GM19397 (cell line): Measurements from ENCODE around the gene TGFBR1.

Experiments used
- ATAC-seq: cut with Tn5 transposase; IDR thresholded peaks from one replicate; pipeline ENCODE4 v1.9.1; 2021; ENCODE audit warnings: mild to moderate bottlenecking, moderate library complexity; ENCODE audit not compliant: unreplicated experiment

The TGFBR1 gene

DNA sequence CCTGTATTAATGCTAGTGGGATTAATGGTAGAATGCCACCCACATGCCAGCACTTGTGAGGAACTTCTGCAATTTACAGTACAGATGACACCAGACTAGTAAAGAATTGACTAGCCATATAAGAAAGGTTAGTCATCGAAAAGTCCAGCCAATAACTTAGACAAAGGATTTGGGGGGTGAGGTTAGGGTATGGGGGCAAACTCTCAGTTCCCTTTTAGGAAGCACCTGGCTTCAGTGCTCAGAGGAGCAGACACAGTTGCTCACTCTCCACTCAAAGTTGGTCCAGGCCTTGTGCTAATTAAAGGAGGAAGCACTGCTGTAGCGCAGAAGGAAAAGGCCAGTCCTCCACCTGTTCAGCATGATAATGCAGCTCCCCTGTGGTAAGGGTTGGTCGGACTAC, 25.2 kb downstream of the TGFBR1 start:
- peak; percentile 73 for ATAC-seq

DNA sequence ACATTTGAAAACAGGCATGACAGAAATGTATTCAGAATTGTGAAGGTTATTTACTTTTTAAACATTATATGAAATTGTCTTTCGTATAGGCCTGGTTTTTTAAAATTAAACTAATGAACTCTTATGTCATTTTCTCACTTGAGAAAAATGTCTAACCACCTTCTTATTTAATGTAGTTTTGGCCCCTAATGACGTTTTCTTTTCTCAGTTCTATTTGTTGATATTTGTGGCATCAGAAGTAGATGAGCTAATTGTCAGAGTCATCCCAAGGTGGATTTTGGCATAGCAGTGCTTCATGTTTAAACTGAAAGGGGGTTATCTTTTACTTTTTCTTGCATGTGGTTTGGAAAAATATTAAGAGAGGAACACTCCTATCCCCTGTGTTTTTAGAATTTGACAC, 28.2 kb downstream of the TGFBR1 start:
- no peak for ATAC-seq

DNA sequence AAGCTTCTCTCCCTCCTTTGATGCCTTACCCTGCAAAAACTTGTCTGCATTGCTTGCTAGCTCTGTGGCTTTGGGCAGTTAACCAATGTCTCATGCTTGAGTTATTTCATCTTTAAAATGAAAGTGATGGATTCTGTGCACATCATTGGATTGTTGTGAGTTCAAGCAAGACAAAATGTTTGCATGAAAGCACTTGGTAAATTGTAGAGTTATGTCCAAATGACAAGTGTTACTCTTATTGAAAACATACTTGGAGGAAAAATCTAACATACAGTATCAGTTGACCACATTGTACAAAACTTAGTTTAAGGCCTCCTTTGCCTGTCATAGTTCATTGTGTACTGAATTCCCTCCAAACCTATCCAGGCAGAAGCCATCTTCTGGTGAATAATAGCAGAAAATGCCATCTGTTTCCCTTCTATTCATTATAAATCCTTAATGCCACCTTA, 30.0 kb downstream of the TGFBR1 start:
- no peak for ATAC-seq

DNA sequence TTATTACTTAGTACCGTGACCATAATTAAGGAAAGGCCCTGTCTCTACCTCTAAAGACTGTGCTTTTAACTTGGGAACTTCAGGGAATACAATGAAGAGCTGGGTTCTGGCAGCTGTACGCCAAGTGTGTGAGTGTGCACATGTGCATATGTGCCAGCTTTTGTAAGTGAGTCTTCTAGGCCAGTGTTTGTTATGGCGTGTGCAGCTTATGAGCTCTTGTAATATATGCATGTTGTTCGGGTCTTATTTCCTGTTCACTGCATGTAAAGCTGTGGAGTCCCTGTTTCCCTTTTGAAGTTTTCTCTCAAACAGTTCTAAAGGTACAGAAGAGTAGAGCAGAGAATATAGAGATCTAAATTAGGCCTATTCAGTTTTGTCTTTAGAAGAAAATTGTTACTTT, 30.5 kb downstream of the TGFBR1 start:
- ATAC-seq: no peak

DNA sequence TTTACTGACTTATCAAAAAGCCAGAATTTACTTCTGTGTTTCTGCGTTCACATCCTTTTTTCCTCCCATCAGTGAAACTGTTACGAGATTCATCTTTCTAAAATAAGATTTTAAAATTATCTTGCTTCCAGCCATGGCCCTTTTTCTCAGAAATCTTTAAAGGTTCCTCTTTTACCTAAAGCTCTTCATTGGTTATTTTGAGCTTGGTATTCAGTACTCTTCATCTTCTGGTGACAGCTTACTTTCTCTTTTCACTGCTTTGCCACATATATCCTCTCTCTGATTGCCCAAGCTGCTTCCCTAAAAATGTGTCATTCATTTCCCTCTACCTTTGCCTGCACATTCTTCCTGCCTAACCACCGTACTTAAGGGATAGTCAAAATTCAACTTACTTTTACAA, 32.3 kb downstream of the TGFBR1 start:
- no peak for ATAC-seq

DNA sequence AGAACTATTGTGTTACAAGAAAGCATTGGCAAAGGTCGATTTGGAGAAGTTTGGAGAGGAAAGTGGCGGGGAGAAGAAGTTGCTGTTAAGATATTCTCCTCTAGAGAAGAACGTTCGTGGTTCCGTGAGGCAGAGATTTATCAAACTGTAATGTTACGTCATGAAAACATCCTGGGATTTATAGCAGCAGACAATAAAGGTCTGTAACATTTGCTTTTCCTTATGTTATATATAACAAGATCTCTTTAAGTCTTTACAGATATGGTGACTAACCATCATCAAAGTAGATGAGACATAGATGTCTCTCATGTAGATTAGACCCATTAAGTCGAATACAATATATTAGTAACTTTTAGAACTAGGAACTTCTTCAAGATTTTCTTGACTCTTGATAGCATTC, 33.0 kb downstream of the TGFBR1 start:
- no peak for ATAC-seq

DNA sequence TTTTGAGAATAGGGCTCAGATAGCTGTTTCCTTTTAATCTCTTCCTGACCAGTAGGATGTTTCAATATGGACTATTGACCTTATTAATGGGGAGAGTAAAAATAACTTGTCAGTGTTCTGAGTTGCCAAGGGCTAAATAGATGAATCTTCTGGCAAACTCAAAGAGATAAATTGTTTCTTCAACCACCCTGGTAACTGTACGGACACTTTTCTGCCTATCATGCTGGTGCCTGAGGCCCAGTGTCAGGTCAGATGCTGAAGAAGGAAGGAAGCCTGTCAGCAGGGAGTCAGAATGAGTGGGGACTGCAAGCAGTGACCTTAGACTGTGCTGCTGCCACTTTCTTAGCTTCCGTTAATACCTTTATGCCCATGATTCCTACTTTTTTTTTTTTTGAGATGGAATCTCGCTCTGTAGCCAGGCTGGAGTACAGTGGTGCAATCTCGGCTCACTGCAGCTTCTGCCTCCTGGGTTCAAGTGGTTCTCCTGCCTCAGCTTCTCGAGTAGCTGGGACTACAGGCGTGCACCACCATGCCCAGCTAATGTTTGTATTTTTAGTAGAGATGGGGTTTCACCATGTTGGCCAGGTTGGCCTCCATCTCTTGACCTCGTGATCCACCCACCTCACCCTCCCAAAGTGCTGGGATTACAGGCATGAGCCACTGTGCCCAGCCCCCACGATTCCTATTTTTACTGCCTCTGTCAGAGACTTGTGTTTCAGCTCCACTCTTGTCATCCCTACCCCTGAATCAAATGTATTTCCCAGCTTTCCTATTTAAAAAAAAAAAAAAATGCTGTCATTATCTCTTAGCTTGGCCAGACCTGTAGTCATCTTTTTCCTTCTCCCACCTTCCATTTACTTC, 33.7 kb downstream of the TGFBR1 start:
- ATAC-seq: no peak

DNA sequence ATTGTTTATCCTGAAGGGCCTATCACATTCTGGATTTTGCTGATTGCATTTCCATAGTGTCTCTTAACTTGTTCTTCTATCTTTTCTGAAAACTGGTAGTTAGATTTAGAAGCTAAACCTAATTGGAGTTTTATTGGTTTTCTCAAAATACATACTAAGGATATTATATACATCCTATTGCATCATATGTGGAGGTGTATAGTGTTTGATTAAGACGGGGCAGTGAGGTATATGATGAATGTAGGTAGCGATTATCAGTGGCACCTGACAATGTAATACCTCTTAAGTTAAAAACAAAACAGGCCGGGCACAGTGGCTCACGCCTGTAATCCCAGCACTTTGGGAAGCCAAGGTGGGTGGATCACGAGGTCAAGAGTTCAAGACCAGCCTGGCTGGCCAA, 35.0 kb downstream of the TGFBR1 start:
- no peak for ATAC-seq

DNA sequence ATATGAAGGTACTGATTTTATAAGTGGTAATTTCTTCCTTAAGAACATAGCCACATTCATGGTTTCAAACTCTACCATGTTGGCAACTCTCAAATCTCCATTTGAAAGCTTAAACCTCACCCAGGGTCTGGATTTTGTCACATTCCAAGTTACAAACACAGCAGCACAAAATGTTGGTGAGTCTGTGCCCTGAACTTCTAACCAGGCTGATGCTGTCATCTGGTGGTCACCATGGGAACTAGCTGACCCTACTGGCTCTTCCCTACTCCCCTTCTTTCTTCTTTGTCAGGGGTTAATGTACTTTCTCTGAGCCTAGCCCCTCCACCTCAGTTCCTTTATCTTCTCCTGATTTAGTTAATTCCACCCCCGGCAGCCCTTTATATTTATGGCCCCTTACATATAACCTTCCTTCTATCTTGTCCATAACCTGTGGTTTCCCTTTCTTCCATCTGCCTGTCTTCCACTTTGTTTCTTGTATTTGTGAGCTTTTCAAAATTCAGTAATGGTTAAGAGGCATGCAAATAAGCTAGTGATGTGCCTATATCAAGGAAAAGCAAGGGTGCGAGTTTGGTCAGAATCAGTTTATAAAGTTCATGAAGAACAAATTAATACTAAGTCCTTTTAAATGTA, 35.9 kb downstream of the TGFBR1 start:
- ATAC-seq: no peak

DNA sequence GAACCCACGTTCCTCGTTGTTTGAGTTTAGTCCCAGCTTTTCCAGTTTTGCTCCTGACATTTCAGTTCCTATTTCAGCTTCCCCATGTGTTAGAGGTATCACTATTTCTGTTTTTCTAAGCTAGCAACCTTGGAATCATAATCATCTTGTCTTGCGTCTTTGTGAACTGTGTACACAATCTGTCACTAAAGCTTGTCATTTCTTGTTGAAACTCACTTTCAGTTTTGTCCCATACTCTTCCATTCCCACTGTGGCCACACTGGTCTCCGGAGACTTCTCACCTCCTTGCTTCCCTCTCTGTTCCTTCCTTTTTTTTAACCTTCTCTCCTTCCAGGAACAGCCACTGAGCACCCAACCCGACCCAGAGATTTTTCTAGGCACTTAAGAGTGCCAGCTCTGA, 36.9 kb downstream of the TGFBR1 start:
- no peak for ATAC-seq

DNA sequence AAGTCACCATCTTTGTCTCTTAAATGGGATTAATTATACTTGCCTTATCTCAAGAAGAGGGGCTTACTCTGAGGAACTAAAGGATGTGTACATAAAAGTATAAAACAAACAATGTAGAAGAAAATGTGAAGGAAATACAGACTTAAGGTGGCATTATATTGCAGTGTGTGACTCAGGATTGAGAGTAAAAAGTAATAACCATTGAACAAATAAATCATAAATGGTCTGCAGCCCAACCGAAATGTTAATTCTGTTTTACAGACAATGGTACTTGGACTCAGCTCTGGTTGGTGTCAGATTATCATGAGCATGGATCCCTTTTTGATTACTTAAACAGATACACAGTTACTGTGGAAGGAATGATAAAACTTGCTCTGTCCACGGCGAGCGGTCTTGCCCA, 37.4 kb downstream of the TGFBR1 start:
- no peak for ATAC-seq

DNA sequence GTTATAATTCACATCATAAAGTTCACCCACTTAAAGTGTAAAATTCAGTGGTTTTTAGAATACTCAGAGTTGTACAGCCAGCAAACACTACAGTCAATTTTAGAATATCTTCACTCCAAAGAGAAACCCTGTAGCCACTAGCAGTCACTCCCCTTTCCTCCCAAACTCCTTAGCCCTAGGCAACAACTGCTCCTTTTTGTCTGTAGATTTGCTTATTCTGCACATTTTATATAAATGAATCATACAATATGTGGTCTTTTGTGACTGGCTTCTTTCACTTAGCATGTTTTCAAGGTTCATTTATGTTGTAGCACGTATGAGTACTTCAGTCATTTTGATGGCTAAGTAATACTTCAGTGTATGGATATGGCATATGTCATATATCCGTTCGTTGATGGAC, 38.7 kb downstream of the TGFBR1 start:
- ATAC-seq: no peak

DNA sequence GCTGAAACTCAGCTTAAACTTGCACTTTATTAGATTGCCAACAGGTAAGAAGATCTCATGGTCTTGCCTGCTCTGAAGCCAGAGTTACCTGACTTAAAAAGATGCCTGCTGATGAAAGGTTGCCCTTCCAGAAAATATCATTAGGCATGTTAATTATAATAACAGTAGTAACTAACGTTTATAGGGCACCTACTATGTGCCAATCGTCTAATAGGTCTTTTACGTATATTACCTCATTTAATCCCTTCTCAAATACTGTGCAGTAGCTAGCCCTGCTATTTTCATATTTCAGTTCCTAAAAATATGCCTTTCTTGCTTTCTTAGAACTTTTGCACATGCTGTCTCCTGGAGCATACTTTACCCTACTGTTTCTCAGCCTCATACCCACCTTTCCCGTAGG, 40.1 kb downstream of the TGFBR1 start:
- no peak for ATAC-seq

DNA sequence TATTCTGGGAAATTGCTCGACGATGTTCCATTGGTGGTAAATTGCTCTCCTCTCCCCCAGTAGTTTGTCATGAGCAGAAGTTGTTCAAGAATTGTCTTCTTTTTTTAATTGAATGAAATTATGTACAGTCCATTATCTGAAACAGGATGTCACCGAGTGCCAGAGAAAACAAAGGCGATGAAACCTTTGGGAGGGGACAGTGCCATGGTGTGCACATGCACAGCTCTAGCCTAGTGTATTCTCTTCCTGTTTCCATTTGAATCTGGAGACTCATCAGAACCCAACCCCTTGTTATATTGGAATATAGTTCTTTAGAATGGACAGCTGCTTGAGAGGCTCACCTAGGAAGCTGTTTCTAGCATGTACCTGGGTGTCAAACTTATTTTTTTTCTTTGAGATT, 41.7 kb downstream of the TGFBR1 start:
- no peak for ATAC-seq

DNA sequence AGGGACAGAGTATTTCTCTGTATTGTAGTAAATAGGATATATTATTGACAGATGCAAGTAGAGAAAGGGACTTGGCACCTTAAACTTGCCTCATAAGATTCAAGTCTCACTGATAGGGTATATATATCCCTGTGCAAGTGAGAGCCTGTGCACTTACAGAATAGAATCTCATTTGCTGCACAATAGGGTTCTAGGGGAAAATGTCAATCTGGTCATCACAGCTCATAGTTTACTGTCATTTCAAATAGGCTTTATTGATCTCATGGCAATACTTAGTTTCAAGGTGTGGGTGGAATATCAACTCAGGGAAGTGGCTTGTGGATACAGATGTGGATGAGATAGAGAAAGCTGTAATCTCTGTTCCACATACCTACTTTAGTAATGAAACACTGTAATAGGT, 42.3 kb downstream of the TGFBR1 start:
- ATAC-seq: no peak

DNA sequence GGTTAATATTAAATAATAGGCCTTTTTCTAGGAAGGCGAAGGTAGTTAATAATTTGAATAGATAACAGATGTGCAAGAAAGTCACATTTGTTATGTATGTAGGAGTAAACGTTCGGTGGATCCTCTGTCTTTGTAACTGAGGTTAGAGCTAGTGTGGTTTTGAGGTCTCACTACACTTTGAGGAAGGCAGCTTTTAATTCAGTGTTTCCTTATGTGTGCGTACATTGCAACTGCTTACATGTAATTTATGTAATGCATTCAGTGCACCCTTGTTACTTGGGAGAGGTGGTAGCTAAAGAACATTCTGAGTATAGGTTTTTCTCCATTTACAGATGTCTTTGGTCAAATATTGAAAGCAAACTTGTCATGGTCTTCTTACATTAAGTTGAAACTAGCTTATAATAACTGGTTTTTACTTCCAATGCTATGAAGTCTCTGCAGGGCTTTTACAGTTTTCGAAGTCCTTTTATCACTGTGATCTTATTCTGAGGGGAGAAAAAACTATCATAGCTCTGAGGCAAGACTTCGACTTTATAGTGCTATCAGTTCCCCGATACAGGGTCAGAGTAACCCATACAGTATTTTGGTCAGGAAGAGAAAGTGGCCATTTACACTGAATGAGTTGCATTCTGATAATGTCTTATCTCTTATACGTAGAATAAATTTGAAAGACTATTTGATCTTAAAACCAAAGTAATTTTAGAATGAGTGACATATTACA, 45.7 kb downstream of the TGFBR1 start:
- ATAC-seq: no peak

DNA sequence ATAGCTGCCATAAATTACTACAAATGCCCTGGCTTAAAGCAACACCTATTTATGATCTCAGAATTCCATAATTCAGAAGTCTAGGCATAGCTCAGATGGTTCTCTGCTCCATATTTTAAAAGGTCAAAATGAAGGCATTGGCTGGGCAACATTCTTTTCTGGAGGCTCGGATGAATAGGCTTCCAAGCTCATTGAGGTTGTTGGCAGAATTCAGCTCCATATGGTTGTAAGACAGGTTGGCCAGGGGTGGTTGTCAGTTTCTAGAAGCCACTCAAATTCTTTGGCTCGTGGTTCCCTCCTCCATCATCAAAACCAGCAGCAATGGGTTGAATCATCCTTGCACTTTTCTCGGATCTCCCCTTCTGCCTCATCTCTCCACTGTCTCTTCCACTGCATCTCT, 49.4 kb downstream of the TGFBR1 start:
- ATAC-seq: no peak

DNA sequence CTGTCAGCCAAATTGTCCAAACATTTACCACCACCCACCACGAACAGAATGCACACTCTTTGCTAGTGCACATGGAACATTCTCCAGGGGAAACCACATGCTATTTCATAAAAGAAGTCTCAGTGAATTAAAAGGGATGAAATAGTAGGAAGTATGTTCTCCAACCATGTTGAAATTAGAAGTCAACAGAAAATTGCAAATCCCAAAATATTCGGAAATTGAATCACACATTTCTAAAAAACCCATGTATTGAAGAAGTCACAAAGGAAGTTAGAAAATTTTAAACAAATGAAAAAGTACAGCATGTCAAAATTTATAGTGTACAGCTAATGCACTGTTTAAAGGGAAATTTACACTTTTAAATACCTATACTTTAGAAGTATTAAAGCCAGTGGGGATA, 50.8 kb downstream of the TGFBR1 start:
- no peak for ATAC-seq

DNA sequence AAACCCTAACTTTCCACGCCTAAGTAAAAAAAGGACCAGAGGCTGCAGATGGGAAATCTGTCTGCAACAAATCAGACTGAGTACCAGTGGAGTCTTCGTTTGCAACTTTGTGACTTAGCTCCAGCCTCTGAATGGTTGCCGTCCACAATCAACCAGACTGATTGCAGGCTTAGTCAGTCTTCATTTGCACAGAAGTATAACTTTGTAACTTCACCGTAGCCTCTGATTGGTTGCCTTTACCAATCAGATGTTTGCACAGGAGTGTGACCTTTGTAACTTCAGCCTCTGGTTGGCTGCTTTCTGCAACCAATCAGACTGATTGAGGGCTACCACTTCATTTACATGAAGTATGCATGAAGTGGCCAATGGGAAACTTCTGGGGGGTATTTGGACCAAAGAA, 53.7 kb downstream of the TGFBR1 start:
- no peak for ATAC-seq

DNA sequence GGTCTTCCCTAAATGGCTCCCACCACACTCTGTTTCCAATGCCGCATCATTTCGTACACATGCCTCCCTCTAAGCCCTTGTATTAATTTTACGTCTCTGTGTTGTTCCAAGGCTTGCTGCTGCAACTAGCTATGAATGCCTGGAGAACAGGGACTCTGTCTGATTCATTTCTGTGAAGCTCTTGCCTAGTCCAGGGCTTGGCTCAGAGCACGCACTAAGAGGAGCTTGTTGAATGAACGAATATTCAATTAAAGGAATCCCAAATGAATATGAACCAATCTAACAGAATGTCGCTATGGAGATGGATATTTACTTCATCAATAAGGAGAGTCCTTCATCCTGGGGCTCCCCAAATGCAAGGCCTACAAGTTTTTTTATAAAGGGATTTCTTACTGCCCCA, 55.3 kb downstream of the TGFBR1 start:
- ATAC-seq: no peak

DNA sequence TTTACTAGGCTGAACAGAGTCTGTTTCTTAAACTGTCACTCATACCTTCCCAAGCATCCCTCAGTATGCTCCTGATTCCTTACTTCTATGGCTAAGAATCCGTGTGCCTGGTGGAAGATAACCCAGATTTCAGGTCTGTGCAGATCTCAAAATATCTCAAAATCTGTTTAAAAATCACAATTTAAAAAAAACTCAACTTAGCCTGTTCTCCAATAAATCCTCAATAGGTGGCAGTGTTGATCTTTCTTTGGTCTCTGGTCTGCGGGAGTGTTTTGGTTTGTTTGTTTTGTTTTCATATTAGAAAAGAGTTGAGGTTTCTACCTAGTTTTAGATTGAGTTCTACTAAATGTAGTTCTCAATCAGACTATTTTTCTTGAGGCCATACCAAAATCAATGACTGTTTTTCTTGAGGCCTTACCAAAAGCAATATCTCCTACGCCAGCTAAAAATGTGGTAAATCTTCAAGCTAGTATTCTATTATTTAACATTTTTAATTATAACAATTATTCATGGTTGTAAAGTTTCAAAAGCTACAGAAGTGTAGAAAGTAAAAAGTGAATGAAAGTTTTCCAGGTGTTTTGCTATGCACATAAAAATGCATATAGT, 57.9 kb downstream of the TGFBR1 start:
- no peak for ATAC-seq

DNA sequence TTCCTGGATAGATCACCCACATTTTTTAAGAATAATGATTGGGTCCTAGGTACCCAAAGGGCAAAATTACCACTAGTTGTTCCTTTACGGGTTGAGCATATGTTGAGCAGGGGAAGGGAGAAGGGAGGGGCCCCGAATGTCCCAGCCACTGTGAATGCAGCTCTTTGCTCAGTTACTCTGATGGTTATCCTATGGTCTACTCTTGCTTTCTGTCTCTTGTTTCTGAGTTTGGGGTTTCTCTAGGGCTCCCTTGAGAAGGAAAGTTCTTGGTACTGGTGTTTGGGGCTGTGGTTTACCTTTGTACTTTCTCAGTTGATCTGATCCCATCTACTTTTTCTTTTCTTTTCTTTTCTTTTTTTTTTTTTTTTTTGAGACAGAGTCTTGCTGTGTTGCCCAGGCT, 61.2 kb downstream of the TGFBR1 start:
- ATAC-seq: no peak
